Measurements from ENCODE around the gene SMCO2.
"Not testable (repeated sequence)": the region's sequence is repeated elsewhere in the genome, so short reads cannot be mapped to it uniquely, and the experiment has no call there.

Gene SMCO2

GRCh38 chr12:27527512-27527911, 81.0 kb downstream of the SMCO2 start:
- DNase-seq (ENCODE audit: low spot score): no peak

GRCh38 chr12:27528788-27529187, 82.3 kb downstream of the SMCO2 start:
- no peak for DNase-seq (ENCODE audit: low spot score)

- DNase-seq (ENCODE audit: low spot score): no peak
These were observed 83.8 kb downstream of the SMCO2 start for GRCh38 chr12:27530157-27530922.

GRCh38 chr12:27531896-27532295, 85.4 kb downstream of the SMCO2 start:
- no peak for DNase-seq (ENCODE audit: low spot score)

GRCh38 chr12:27534060-27534764, 87.7 kb downstream of the SMCO2 start:
- DNase-seq (ENCODE audit: low spot score): no peak

DNA sequence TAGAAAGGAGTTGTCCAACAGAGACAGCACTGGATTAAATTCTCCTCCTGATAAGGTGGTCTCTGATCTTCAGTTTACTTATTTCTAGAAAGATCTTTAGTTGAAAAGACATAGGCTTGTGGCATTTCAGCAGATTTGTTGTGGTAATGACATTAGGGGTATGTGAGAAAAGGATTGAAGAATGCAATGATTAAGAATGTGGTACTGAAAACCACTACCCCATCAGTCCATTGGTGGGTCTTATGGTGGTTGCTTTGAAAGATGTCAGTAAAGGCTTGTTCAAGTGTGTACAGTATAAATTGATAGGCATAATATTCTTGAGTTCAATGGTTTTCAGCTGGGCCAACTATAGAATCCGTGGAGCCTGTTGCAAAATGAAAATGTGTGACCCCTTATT, 88.2 kb downstream of the SMCO2 start:
- DNase-seq (ENCODE audit: low spot score): no peak

- no peak for DNase-seq (ENCODE audit: low spot score)
These were observed 88.8 kb downstream of the SMCO2 start for GRCh38 chr12:27535318-27535717.

DNA sequence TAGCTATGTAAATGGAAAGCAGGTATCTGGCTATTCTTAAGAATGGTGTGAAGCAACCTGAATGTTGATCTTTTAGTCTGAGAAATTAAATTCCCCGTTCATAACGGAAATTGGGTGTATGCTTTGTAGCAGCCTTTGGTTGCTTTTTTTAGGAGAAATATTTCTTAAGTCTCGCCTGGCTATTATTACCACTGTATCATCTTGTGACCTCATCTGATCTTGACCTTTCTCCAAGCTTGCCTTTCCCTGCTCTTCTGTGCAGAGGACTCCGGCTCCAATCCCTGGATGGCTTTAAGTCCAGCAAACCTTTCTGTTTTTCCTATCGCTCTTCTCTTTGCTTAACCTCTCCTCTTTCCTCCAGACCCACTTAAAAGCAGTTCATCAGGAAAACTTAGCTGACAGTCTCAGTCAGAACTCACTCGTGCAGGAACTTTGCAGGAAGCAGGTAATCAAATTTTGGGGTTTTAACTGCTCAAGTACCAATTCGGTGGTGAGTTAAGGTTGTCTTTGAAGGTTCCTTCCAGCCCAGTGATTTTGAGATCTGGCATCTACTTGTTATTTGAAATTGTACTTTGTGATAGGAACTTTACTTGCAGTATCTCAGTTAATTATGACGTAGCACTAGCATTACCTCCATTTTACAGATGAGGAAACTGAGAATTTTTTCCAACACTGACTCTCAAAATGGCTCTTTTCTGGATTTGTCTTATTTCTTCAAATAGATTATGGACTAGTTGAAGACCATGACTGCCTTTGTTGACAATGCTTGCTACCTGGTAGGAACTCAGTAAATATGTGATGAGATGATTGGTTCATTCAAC, 91.5 kb downstream of the SMCO2 start:
- DNase-seq (ENCODE audit: low spot score): no peak

DNA sequence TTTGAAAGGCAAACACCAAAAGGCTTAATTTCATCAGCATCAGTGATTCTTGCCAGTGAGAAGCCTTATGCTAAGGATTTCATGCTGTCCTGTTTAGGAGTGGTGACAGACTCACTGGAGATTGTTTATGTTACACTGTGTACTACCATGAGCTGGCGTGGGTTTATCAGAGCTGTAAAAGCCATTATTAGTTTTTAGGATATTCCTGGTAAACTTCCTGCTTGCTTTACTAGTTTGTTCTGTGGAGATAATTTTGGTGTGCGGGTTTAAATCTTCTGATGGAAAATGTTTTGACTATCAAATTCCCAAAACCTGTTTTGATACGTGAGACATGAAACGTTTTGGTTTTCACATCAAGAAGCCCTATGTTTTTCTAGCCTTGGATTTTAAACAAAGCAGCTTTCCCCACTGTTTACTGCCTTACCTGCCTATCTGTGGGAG, 92.7 kb downstream of the SMCO2 start:
- no peak for DNase-seq (ENCODE audit: low spot score)

- no peak for DNase-seq (ENCODE audit: low spot score)
These were observed 94.6 kb downstream of the SMCO2 start for GRCh38 chr12:27541031-27541719.

DNA sequence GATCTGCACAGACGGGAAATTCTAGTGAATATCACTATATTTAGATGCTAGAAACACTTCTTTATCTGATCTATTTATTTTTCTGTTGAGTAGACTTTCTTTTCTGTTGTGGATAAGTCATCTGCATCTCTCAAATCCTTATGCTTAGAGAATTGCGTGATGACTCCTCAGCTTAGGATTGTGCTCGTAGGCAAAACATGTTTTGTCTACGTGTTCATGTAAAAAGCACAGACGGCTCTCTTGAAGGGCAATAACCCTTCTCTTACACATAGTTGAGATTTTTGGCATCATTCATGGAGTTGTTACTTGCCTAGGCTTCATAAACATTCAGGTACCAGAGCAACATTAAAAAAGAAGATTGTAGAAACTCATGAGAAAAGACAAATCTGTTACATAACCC, 96.1 kb downstream of the SMCO2 start:
- no peak for DNase-seq (ENCODE audit: low spot score)

DNA sequence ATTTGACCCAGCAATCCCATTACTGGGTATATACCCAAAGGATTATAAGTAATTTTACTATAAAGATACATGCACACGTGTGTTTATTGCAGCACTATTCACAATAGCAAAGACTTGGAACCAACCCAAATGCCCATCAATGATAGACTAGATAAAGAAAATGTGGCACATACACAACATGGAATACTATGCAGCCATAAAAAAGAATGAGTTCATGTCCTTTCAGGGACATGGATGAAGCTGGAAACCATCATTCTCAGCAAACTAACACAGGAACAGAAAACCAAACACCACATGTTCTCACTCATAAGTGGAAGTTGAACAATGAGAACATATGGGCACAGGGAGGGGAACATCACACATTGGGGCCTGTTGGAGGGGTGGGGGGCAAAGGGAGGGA, 98.3 kb downstream of the SMCO2 start:
- not testable (repeated sequence) for DNase-seq (ENCODE audit: low spot score)

GRCh38 chr12:27545665-27546064, 99.1 kb downstream of the SMCO2 start:
- no peak for DNase-seq (ENCODE audit: low spot score)

DNA sequence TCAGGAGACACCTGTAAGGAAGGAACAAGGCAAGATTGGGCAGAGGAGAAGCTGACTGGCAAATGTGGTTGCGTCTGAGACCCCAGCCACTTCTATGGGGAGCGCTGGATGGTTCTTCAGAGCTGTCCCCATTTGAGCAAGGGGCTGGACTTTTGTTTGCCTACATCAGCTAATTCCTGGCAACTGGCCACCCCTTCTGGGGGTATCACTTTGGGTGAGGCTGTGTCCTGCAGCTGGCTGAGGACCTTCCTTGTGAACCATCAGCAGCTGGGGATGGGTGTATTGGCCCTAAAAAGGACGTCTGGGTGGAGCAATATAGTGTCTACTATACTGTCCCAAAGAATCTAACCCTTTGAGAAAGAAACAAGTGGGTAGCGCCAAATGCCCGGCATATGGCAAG, 101.1 kb downstream of the SMCO2 start:
- DNase-seq (ENCODE audit: low spot score): no peak

- DNase-seq (ENCODE audit: low spot score): no peak
These were observed 102.0 kb downstream of the SMCO2 start for GRCh38 chr12:27548301-27549199.

GRCh38 chr12:27549236-27549800, 102.8 kb downstream of the SMCO2 start:
- peak; percentile 84 for DNase-seq (ENCODE audit: low spot score)

- DNase-seq (ENCODE audit: low spot score): peak; percentile 60
These were observed 103.5 kb downstream of the SMCO2 start for GRCh38 chr12:27549801-27550652.

DNA sequence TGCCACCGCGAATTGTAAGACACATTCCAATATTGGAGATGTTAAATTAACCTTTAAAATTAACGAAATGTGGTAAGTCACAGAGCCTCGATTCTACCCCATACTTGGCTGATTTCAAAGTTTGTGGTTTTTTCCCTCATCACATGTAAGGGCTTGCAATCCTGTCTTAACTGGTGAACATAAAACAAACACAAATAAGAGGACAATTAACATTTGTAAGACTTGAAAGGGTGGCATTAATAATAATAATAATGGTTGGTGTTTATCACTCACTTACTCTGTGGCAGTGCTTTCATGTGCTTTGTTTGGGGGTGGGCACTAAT, 104.1 kb downstream of the SMCO2 start:
- DNase-seq (ENCODE audit: low spot score): no peak

DNA sequence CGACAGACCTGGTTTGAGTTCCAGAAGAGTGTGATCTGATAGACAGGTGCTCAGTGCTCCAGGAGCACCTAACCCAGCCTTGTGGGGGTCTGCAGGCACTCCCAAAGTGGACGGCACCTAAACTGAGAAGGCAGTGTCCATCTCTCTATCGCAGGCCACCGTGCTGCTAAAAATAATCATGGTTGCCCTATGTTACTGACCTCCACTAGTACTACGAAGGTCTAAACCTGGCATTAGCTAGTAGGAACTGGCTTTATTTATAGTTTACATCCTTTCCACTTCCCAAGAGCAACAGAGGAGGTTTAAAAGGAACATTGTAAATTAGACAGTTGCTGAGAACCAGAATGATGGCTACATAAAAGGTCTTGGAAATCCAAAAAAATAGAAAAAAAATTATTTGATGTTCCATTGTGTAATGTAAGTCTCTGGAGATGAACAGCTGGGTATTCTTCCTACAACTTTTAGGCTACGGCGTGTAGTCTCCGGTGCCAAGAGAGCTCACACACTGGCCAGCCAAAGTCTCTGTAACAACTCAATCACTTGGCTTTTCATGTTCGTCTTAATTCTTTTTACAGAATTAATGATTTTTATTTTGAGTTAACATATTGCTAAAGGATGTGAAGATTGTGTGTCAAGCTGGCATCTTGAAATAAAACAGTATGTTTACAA, 104.8 kb downstream of the SMCO2 start:
- no peak for DNase-seq (ENCODE audit: low spot score)

Measured in kidney capillary endothelial cell (primary cell).